Measurements from ENCODE around the gene TBC1D23. TPM values are rescaled to one million over a fixed set of nuclear protein-coding genes. Genes with fewer than 3 reads are reported as not detected.

Gene TBC1D23
- total and polyA plus RNA-seq, 2 of the 13 experiments (the other 11 are each of a cell fraction or from before 2014, with no cell fraction given): 28.7 to 35.4 TPM

GRCh38 chr3:100333970-100334487 lies 73.2 kb downstream of the TBC1D23 start (continued):
- TF ChIP-seq ZNF468 (CRISPR knock-in tag; IDR thresholded peaks at IDR 0.05): no peak
- peak; percentile 29; the same call in 1 of the 2 replicates for TF ChIP-seq ZNF703 (CRISPR knock-in tag; IDR thresholded peaks at IDR 0.05; ENCODE audit: borderline replicate concordance)
- no peak for TF ChIP-seq RBM22 (optimal IDR thresholded peaks at IDR 0.05; ENCODE audit: low read length)
- TF ChIP-seq SRSF4 (IDR thresholded peaks at IDR 0.05; ENCODE audit: low read depth, low read length, poor library complexity, severe bottlenecking): no peak
- TF ChIP-seq HDAC1 (CRISPR knock-in tag; IDR thresholded peaks at IDR 0.05): peak; percentile 5; the same call in 1 of the 2 replicates
- no peak for TF ChIP-seq ATF2 (CRISPR knock-in tag; IDR thresholded peaks at IDR 0.05)
- no peak for TF ChIP-seq UBTF (CRISPR knock-in tag; IDR thresholded peaks at IDR 0.05)
- no peak for TF ChIP-seq STAG1 (CRISPR knock-in tag; IDR thresholded peaks at IDR 0.05)
- TF ChIP-seq KDM2A (CRISPR knock-in tag; IDR thresholded peaks at IDR 0.05; ENCODE audit: borderline replicate concordance, low read depth): no peak
- TF ChIP-seq FOXC1 (CRISPR knock-in tag; IDR thresholded peaks at IDR 0.05; ENCODE audit: borderline replicate concordance): no peak
- no peak for TF ChIP-seq ZIK1 (CRISPR knock-in tag; IDR thresholded peaks at IDR 0.05; ENCODE audit: borderline replicate concordance, low read depth)
- TF ChIP-seq MLXIP (CRISPR knock-in tag; IDR thresholded peaks at IDR 0.05; ENCODE audit: borderline replicate concordance): 0 out of 2 replicates have a peak, but pooled peaks have one; percentile 31
- no peak for TF ChIP-seq ZFP36 (IDR thresholded peaks at IDR 0.05; ENCODE audit: borderline replicate concordance, low read depth, low read length, partially characterized antibody)
- TF ChIP-seq DNMT3B (CRISPR knock-in tag; conservative IDR thresholded peaks at IDR 0.05): no peak
- TF ChIP-seq MAFK (conservative IDR thresholded peaks at IDR 0.05 in 1 of 2, IDR thresholded peaks at IDR 0.05 in 1 of 2; ENCODE audit: low read length in 2 of 2): no peak
- no peak for TF ChIP-seq SP5 (CRISPR knock-in tag; IDR thresholded peaks at IDR 0.05; ENCODE audit: borderline replicate concordance, low read depth)
- TF ChIP-seq ZNF878 (CRISPR knock-in tag; IDR thresholded peaks at IDR 0.05): peak; percentile 79; the same call in 1 of the 2 replicates
- no peak for TF ChIP-seq LCORL (IDR thresholded peaks at IDR 0.05)
- TF ChIP-seq LCORL (CRISPR knock-in tag; IDR thresholded peaks at IDR 0.05): peak; percentile 40; the same call in 1 of the 2 replicates

Data from HepG2 (cell line).